Epithelial cell of esophagus (primary cell): ENCODE data around the gene TSSC4.
A peak's percentile ranks its signal among the peaks of the same experiment; 100 is the strongest.
"Not testable (repeated sequence)": the region's sequence is repeated elsewhere in the genome, so short reads cannot be mapped to it uniquely, and the experiment has no call there.

Experiments used
- DNase-seq: peaks from one replicate; pipeline ENCODE4 v3.0.0; 2010; ENCODE audit warnings: low read depth
- H3K4me3 ChIP-seq: 2 replicates; pipeline ENCODE4 v1.5.1; 2011; ENCODE audit warnings: mild to moderate bottlenecking, low read length, control low read depth
- CTCF ChIP-seq: IDR thresholded peaks from 2 replicates; pipeline ENCODE4 v1.5.1; 2011; ENCODE audit warnings: low read depth, mild to moderate bottlenecking, low read length, control low read depth, inconsistent platforms; ENCODE audit not compliant: insufficient read depth; ENCODE audit errors: missing control alignments

TSSC4 gene

GRCh38 chr11:2400069-2400761 lies at the start of gene TSSC4:
Gene TSSC4, plus strand, starts transcription at chr11:2400750. Its CDS starts 1,884 bp downstream, at chr11:2402634.
- peak; percentile 100 for DNase-seq
- TF ChIP-seq CTCF, result peak; percentile 92
- peak within 1 kb of the TSS; percentile 99 for H3K4me3 ChIP-seq

GRCh38 chr11:2351701-2352100 lies 48.8 kb upstream of the TSSC4 start:
- DNase-seq, result no peak
- TF ChIP-seq CTCF, result no peak

GRCh38 chr11:2352420-2352819 lies 48.1 kb upstream of the TSSC4 start:
- no peak overlapping the region for H3K4me3 ChIP-seq
- TF ChIP-seq CTCF, result no peak
- DNase-seq, result no peak

More at GRCh38 chr11:2351701-2352100, 48.8 kb upstream of the TSSC4 start:
- no peak overlapping the region for H3K4me3 ChIP-seq

GRCh38 chr11:2355000-2355644 lies 45.4 kb upstream of the TSSC4 start:
- H3K4me3 ChIP-seq, result no peak overlapping the region
- no peak for TF ChIP-seq CTCF
- DNase-seq, result no peak

GRCh38 chr11:2357246-2357645 lies 43.3 kb upstream of the TSSC4 start:
- H3K4me3 ChIP-seq, result no peak overlapping the region
- DNase-seq, result no peak
- TF ChIP-seq CTCF, result no peak

GRCh38 chr11:2357651-2358050 lies 42.9 kb upstream of the TSSC4 start:
- not testable (repeated sequence) for DNase-seq, H3K4me3 ChIP-seq

- DNase-seq, result no peak
- no peak overlapping the region for H3K4me3 ChIP-seq
- TF ChIP-seq CTCF, result no peak
Measured at GRCh38 chr11:2358754-2359442, 41.7 kb upstream of the TSSC4 start.
